A673 (cell line): ENCODE measurements around the gene AMPD2. TPM values are rescaled to one million over a fixed set of nuclear protein-coding genes. Genes with fewer than 3 reads are reported as not detected.

Experiments
- BruUV-seq: library from RNA; stranded (reverse); fragments of 400-500 nt; replicated peaks from 2 replicates; lab custom pipeline; 2021; lab: Mats Ljungman, UMichigan
- CTCF ChIA-PET: fragments of 300-600 bp; sonication (Branson Sonifier 250); formaldehyde crosslinking; loops from one replicate; lab custom pipeline; 2022; ENCODE audit warnings: antibody characterized with exemption; lab: Charles Lee
- POLR2A ChIA-PET: fragments of 300-600 bp; sonication (Branson Sonifier 250); formaldehyde crosslinking; loops from one replicate; lab custom pipeline; 2022; ENCODE audit warnings: antibody characterized with exemption; ENCODE audit not compliant: low non-redundant PET; lab: Charles Lee
- DNase-seq: peaks from one replicate; pipeline ENCODE4 v3.0.0-alpha.2; 2015; ENCODE audit warnings: low spot score
- H3K27ac ChIP-seq: fragments of 200-600 bp; sonication (generic); 2 replicates; pipeline ENCODE4 v1.5.1; 2016; ENCODE audit warnings: mixed run types, low read depth, mild to moderate bottlenecking, mixed read lengths, antibody characterized with exemption, low read length; ENCODE audit not compliant: poor library complexity, severe bottlenecking
- H3K27me3 ChIP-seq: fragments of 200-600 bp; sonication (generic); replicated peaks from 2 replicates; pipeline ENCODE4 v1.6.1; 2017; ENCODE audit warnings: mixed run types, low read depth, mild to moderate bottlenecking, mixed read lengths, antibody characterized with exemption, low read length; ENCODE audit not compliant: insufficient read depth, poor library complexity
- H3K36me3 ChIP-seq: fragments of 200-600 bp; sonication (generic); 2 replicates; pipeline ENCODE4 v1.6.1; 2016; ENCODE audit warnings: mixed run types, mild to moderate bottlenecking, mixed read lengths, antibody characterized with exemption, low read length; ENCODE audit not compliant: insufficient read depth, poor library complexity, severe bottlenecking
- H3K4me1 ChIP-seq: fragments of 200-600 bp; sonication (generic); 2 replicates; pipeline ENCODE4 v1.6.1; 2017; ENCODE audit warnings: mixed run types, mild to moderate bottlenecking, mixed read lengths, antibody characterized with exemption, low read length; ENCODE audit not compliant: insufficient read depth, poor library complexity, severe bottlenecking
- H3K4me3 ChIP-seq: fragments of 200-600 bp; sonication (generic); 2 replicates; pipeline ENCODE4 v1.5.1; 2016; ENCODE audit warnings: low read depth, mixed run types, mild to moderate bottlenecking, mixed read lengths, low read length; ENCODE audit not compliant: poor library complexity, severe bottlenecking
- H3K9me3 ChIP-seq: fragments of 200-600 bp; sonication (generic); 2 replicates; pipeline ENCODE4 v1.6.1; 2016; ENCODE audit warnings: mixed run types, low read depth, mild to moderate bottlenecking, mixed read lengths, antibody characterized with exemption, low read length; ENCODE audit not compliant: poor library complexity, severe bottlenecking
- CTCF ChIP-seq: fragments of 300-800, 200-600 bp; sonication (generic); conservative IDR thresholded peaks from 2 replicates; pipeline ENCODE4 v1.5.1; 2017; ENCODE audit warnings: low read depth, mild to moderate bottlenecking, antibody characterized with exemption, low read length, moderate library complexity, mixed read lengths
- EZH2 ChIP-seq: fragments of 200-600 bp; sonication (generic); IDR thresholded peaks from 2 replicates; pipeline ENCODE4 v1.6.1; 2017; ENCODE audit warnings: borderline replicate concordance, low read depth, mild to moderate bottlenecking, mixed read lengths, antibody characterized with exemption, low read length; ENCODE audit not compliant: poor library complexity, severe bottlenecking
- intact Hi-C: fragments of 100-400 bp; cut with micrococcal nuclease; formaldehyde crosslinking; loops from one replicate; pipeline ENCODE4 v1.10.0; 2022; ENCODE audit not compliant: unreplicated experiment
- total RNA-seq: library from RNA; stranded (reverse); gene quantifications from 2 replicates; pipeline ENCODE4 v1.2.3, GENCODE V29; 2021

The AMPD2 gene
- total RNA-seq, 1 experiment from 2014 or later: 132 TPM

GRCh38 chr1:109624201-109625010 lies 4.8 kb downstream of the AMPD2 start:
- CTCF ChIA-PET: no interaction called here
- POLR2A ChIA-PET: no interaction called here
- no peak for DNase-seq
- H3K27me3 ChIP-seq: no peaks in the 10 kb centered on the region
- H3K27ac ChIP-seq: peak overlapping the region; percentile 92
- no TSS peak for BruUV-seq
- H3K9me3 ChIP-seq: no peaks in the 10 kb centered on the region
- no peak for TF ChIP-seq EZH2
- TF ChIP-seq CTCF: no peak
- intact Hi-C loops: loop anchor here (5.0 kb wide), 1 partner anchor 77 kb away; the partner anchor contains the start of gene GNAI3
- H3K36me3 ChIP-seq: peaks cover 31% of the 10 kb centered on the region
- peaks cover 32% of the 10 kb centered on the region for H3K4me1 ChIP-seq
- H3K4me3 ChIP-seq: no peak overlapping the region

GRCh38 chr1:109625176-109625575 lies 5.5 kb downstream of the AMPD2 start:
- POLR2A ChIA-PET: no interaction called here
- Histone ChIP-seq H3K36me3 (peaks cover 38% of the 10 kb centered on the region), H3K9me3 (no peaks in the 10 kb centered on the region), H3K4me3 (no peak overlapping the region), H3K27ac (peak overlapping the region; percentile 92), H3K27me3 (no peaks in the 10 kb centered on the region), H3K4me1 (peaks cover 30% of the 10 kb centered on the region)
- CTCF ChIA-PET: no interaction called here
- BruUV-seq: no TSS peak
- no peak for DNase-seq
- intact Hi-C loops: no loop called here
- TF ChIP-seq CTCF: no peak
- no peak for TF ChIP-seq EZH2

- TF ChIP-seq EZH2 (no peak), CTCF (no peak)
- DNase-seq: no peak
- ChIA-PET POLR2A (no interaction called here), CTCF (no interaction called here)
- intact Hi-C loops: no loop called here
- Histone ChIP-seq H3K4me3 (no peak overlapping the region), H3K4me1 (peaks cover 30% of the 10 kb centered on the region), H3K36me3 (peaks cover 42% of the 10 kb centered on the region), H3K27ac (no peak overlapping the region), H3K27me3 (no peaks in the 10 kb centered on the region), H3K9me3 (no peaks in the 10 kb centered on the region)
- BruUV-seq: no TSS peak
Measured at GRCh38 chr1:109625601-109626560, 6.2 kb downstream of the AMPD2 start.
